MM.1S (cell line): ENCODE measurements around the gene FADS3.

Experiments
- CTCF ChIP-seq: fragments of 300-600 bp; sonication (generic); IDR thresholded peaks from 2 replicates; pipeline ENCODE4 v1.5.1; 2016; ENCODE audit warnings: antibody characterized with exemption, low read length, mixed read lengths
- EZH2 ChIP-seq: fragments of 300-600 bp; sonication (generic); optimal IDR thresholded peaks from 2 replicates; pipeline ENCODE3; 2017; ENCODE audit warnings: low read depth, mild to moderate bottlenecking, antibody characterized with exemption, low read length, mixed read lengths
- EZH2phosphoT487 ChIP-seq: fragments of 300-600 bp; sonication (generic); IDR thresholded peaks from 2 replicates; pipeline ENCODE4 v1.6.1; 2018; ENCODE audit warnings: antibody characterized with exemption, low read length

GRCh38 chr11:61897387-61898246 lies 6.3 kb upstream of the FADS3 start:
- peak; percentile 85 for TF ChIP-seq CTCF
- TF ChIP-seq EZH2 = no peak
- TF ChIP-seq EZH2phosphoT487 = no peak
